HG02840 (cell line): ENCODE measurements around the gene GABRB1.
"Not testable (repeated sequence)": the region's sequence is repeated elsewhere in the genome, so short reads cannot be mapped to it uniquely, and the experiment has no call there.

ENCODE experiments used
- ATAC-seq: cut with Tn5 transposase; IDR thresholded peaks from one replicate; pipeline ENCODE4 v1.9.1; 2021; ENCODE audit warnings: mild to moderate bottlenecking, moderate library complexity, moderate number of reproducible peaks; ENCODE audit not compliant: unreplicated experiment, low FRiP score

Gene GABRB1

GRCh38 chr4:47373709-47374108 is 342.3 kb downstream of the GABRB1 start:
- no peak for ATAC-seq

GRCh38 chr4:47374477-47374876 is 343.1 kb downstream of the GABRB1 start:
- ATAC-seq, result no peak

DNA sequence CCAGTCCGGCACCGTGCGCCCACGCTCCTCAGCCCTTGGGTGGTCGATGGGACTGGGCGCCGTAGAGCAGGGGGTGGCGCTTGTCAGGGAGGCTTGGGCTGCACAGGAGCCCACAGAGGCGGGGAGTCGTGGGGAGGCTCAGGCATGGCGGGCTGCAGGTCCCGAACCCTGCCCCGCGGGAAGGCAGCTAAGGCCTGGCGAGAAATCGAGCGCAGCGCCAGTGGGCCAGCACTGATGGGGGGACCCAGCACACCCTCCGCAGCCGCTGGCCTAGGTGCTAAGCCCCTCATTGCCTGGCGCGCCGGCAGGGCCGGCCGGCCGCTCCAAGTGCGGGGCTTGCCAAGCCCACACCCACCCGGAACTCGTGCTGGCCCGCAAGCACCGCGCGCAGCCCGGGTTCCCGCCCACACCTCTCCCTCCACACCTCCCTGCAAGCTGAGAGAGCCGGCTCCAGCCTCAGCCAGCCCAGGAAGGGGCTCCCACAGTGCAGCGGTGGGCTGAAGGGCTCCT is 346.7 kb downstream of the GABRB1 start:
- ATAC-seq, result not testable (repeated sequence)

GRCh38 chr4:47381172-47381571 is 349.8 kb downstream of the GABRB1 start:
- ATAC-seq, result no peak

- no peak for ATAC-seq
Observed at GRCh38 chr4:47382846-47383360, 351.5 kb downstream of the GABRB1 start.

DNA sequence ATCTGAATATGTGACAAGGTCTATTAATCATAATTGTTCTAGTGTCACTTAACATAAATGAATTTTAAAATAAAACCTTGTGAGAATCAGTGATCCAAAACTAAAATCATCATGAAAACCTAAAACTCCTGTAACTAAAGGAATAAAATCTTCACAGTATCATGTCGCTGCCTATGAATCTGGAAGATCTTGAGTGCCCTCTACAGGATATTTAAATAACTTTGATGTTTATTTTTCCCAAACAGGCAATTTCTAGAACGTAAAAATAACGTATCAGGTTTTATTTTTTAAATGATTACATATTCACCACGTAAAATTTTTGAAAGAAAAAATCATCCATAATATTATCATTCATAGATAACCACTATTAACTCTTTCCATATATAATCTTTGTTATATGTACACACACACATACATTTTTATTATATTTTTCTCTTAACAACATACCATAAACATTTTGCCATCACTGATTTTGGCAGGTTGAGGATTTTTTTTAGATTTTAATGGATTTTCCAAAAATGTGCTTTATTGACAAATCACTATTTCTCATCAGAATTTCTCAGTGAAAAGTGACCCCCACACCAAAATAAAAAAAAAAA is 352.6 kb downstream of the GABRB1 start:
- ATAC-seq, result no peak

DNA sequence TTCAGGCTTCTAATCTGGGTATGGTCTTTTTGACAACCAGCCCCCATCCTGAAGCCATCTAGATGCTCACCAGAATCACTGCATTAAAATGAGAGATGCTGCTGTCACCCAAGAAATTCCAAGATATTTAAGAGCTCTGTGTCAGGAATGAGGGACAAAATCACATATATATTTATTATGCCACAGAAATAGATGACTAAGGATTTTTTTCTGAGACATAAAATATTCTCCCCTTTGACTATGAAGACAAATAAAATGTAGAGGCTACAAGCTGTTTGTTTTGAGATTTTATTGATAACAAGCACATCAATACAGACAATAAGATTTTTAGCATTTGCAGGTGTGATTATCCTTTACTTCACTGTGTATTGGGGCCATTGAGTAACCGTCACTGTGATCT is 354.8 kb downstream of the GABRB1 start:
- ATAC-seq, result no peak

- no peak for ATAC-seq
Observed at GRCh38 chr4:47386561-47387235, 355.3 kb downstream of the GABRB1 start.

GRCh38 chr4:47390428-47391125 is 359.2 kb downstream of the GABRB1 start:
- no peak for ATAC-seq

GRCh38 chr4:47391256-47391655 is 359.9 kb downstream of the GABRB1 start:
- ATAC-seq, result no peak

GRCh38 chr4:47406408-47406807 is 375.0 kb downstream of the GABRB1 start:
- no peak for ATAC-seq

DNA sequence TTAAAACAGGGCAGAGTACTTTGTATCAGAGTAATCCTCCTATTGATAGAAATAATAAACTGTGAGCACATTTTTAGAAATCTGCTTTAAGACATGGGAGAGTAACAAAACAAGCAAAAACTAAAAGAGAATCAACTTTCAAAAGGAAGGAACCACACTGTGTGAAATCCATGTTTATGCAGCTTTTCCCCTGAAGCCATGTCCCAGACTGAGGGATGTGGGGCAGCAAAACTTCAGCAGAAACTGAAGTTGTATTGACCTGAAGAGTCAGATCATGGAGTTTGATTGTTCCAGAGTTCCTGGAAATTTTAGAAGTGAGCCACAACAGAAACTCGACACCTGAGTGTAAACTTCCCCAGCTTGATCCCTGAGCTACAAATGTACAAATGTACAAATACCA is 378.9 kb downstream of the GABRB1 start:
- ATAC-seq, result no peak

GRCh38 chr4:47413521-47413920 is 382.2 kb downstream of the GABRB1 start:
- ATAC-seq, result no peak

DNA sequence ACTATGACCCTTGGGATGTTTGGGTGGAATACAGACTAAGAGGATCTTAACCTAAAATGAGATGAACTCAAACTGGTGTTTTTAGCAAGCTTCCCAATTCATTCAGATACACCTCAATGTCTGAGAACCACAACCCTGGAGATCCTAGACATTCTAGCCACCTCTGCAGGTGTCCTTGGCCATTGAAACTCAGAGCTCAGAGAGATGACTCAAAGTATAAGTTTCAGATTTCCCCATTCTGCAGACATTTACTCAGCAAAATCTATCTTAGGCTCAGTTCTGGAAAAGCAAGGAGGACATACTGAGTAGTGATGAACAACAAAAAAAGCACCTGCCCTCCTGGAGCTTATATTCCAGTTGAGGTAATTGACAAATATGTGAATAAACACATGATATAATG is 384.4 kb downstream of the GABRB1 start:
- ATAC-seq, result no peak

DNA sequence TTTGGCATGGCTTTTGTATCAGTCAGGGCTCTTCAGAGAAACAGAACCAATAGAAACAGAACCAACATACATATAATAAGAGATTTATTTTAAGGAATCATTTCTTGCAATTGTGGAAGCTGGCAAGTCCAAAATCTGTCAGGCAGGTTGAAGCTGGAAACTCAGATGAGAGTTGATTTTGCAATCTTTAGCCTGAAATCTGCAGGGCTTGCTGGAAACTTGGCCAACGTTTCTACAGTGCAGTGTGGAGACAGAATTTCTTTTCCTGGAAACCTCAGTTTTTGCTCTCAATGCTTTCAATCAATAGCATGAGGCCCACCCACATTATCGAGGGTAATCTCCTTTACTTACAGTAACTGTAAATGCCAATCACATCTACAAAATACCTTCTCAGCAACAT is 386.8 kb downstream of the GABRB1 start:
- no peak for ATAC-seq

GRCh38 chr4:47419296-47419695 is 387.9 kb downstream of the GABRB1 start:
- no peak for ATAC-seq

DNA sequence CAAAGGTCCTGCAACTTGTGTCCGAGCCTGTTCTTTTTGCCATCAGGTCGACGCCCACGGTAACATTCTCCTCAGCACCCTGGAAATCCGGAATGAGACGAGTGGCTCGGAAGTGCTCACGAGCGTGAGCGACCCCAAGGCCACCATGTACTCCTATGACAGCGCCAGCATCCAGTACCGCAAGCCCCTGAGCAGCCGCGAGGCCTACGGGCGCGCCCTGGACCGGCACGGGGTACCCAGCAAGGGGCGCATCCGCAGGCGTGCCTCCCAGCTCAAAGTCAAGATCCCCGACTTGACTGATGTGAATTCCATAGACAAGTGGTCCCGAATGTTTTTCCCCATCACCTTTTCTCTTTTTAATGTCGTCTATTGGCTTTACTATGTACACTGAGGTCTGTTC is 394.3 kb downstream of the GABRB1 start:
- ATAC-seq, result no peak

- ATAC-seq, result no peak
Observed at GRCh38 chr4:47427935-47428334, 396.6 kb downstream of the GABRB1 start.

- ATAC-seq, result no peak
Observed at GRCh38 chr4:47432749-47433148, 401.4 kb downstream of the GABRB1 start.

GRCh38 chr4:47434931-47435330 is 403.6 kb downstream of the GABRB1 start:
- no peak for ATAC-seq

DNA sequence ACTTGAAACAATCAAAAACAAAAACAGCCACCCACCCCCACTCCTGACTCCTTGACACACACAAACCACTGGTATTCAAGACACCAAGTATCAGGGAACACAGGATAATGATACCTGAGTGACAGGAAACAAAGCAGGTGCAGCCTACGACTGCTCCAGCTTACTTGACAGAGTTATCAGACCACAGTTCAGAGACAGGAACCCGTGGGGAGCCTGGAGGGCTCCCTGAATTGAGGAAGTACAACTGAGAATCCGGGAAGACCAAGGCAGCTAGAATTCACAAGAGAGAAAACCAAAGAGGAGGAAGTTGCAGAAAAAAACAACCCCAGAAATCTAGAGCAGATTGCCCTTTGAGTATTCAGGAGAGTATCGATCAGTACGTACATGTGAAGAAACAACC is 411.6 kb downstream of the GABRB1 start:
- ATAC-seq, result no peak
